Measurements from ENCODE around the gene PRRT2.

GRCh38 chr16:29811170-29811895 lies 660 bp upstream of the PRRT2 start:
- TF ChIP-seq CTCF (IDR thresholded peaks at IDR 0.05), result no peak
- TF ChIP-seq POLR2AphosphoS5 (IDR thresholded peaks at IDR 0.05), result peak in 1 of 3 donors; percentile 18
- no peak for TF ChIP-seq POLR2A (IDR thresholded peaks at IDR 0.05)
